Transverse colon (tissue), 4 donors: ENCODE measurements around the gene SUDS3. TPM values are rescaled to one million over a fixed set of nuclear protein-coding genes. Genes with fewer than 3 reads are reported as not detected.

Experiments used
- DNase-seq: peaks from one replicate; pipeline ENCODE4 v3.0.0-alpha.2; 2019
- H3K27ac ChIP-seq, 4 donors: fragments of 200-600 bp; sonication (generic); 2 replicates each; pipeline ENCODE4 v1.5.1; 2016 to 2018; ENCODE audit warnings: inconsistent platforms in 4 of 4
- H3K27me3 ChIP-seq: fragments of 200-600 bp; sonication (generic); 2 replicates; pipeline ENCODE4 v1.5.1; 2017; ENCODE audit warnings: inconsistent platforms
- H3K36me3 ChIP-seq, 4 donors: fragments of 200-600 bp; sonication (generic); 2 replicates each; pipeline ENCODE4 v1.5.1; 2017 to 2019; ENCODE audit warnings: inconsistent platforms in 4 of 4
- H3K4me1 ChIP-seq, 4 donors: fragments of 200-600 bp; sonication (generic); 2 replicates each; pipeline ENCODE4 v1.5.1; 2017 to 2020; ENCODE audit warnings: inconsistent platforms in 4 of 4
- H3K4me3 ChIP-seq, 4 donors: fragments of 200-600 bp; sonication (generic); 1 replicate in 1 of 4; 2 replicates in 3 of 4; pipeline versions ENCODE4 v1.5.1 to v1.6.1; 2017 to 2019; ENCODE audit warnings: inconsistent platforms in 4 of 4
- H3K9me3 ChIP-seq, 2 donors: fragments of 200-600 bp; sonication (generic); 2 replicates each; pipeline ENCODE4 v1.5.1; 2017 to 2019; ENCODE audit warnings: inconsistent platforms in 2 of 2
- EP300 ChIP-seq: sonication (generic); formaldehyde crosslinking; IDR thresholded peaks from one replicate; pipeline ENCODE4 v1.6.1; 2017; ENCODE audit warnings: antibody characterized with exemption, low read depth
- POLR2A ChIP-seq: fragments of 450-650 bp; IDR thresholded peaks from one replicate; pipeline ENCODE4 v1.6.1; 2016; ENCODE audit warnings: antibody characterized with exemption, mild to moderate bottlenecking, moderate library complexity
- POLR2AphosphoS5 ChIP-seq, 3 donors: sonication (generic); formaldehyde crosslinking; IDR thresholded peaks; one replicate each; pipeline ENCODE4 v1.6.1; 2016; ENCODE audit warnings: antibody characterized with exemption in 3 of 3
- WGBS, 2 donors: methylation state at CpG; one replicate each; pipeline ENCODE4 v1.1.5; 2018; ENCODE audit warnings: low coverage in 1 of 2; 5-methylcytosine and 5-hydroxymethylcytosine counted together
- in situ Hi-C, 4 donors: fragments of 200-750 bp; cut with MboI; loops; one replicate each; pipeline versions ENCODE4 v1.15.0 to v1.15.1; 2017; ENCODE audit warnings: low sequenced_read_pairs in 3 of 4, low pct_ligation_motif_present in 1 of 4, low pct_unique_long_range_greater_than_20kb in 1 of 4
- intact Hi-C: fragments of 100-400 bp; cut with DNase I; formaldehyde crosslinking; loops from one replicate; pipeline ENCODE4 v1.15.1; 2023; ENCODE audit warnings: low total_unique reads
- total RNA-seq, 4 donors: library from RNA; depleted of rRNA; stranded (reverse); fragments of >200 nt; gene quantifications; one replicate each; pipeline ENCODE4 v1.1.0, GENCODE V29; 2016
- TF ChIP-seq, protein P1 (sequence below), 5 experiments: fragments of 200-600 bp in 3 of 5; fragments of 450-650 bp in 2 of 5; sonication (generic) in 3 of 5; IDR thresholded peaks; 1 replicate in 2 of 5; 2 replicates in 3 of 5; pipeline ENCODE4 v1.5.1; 2016 to 2017; ENCODE audit warnings: antibody characterized with exemption in 5 of 5, inconsistent platforms in 3 of 5, mild to moderate bottlenecking in 2 of 5, moderate library complexity in 1 of 5

SUDS3 gene, protein sequence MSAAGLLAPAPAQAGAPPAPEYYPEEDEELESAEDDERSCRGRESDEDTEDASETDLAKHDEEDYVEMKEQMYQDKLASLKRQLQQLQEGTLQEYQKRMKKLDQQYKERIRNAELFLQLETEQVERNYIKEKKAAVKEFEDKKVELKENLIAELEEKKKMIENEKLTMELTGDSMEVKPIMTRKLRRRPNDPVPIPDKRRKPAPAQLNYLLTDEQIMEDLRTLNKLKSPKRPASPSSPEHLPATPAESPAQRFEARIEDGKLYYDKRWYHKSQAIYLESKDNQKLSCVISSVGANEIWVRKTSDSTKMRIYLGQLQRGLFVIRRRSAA
- total RNA-seq = 10 to 100 TPM; 27.5 to 63.4 (median 45.7) TPM

DNA sequence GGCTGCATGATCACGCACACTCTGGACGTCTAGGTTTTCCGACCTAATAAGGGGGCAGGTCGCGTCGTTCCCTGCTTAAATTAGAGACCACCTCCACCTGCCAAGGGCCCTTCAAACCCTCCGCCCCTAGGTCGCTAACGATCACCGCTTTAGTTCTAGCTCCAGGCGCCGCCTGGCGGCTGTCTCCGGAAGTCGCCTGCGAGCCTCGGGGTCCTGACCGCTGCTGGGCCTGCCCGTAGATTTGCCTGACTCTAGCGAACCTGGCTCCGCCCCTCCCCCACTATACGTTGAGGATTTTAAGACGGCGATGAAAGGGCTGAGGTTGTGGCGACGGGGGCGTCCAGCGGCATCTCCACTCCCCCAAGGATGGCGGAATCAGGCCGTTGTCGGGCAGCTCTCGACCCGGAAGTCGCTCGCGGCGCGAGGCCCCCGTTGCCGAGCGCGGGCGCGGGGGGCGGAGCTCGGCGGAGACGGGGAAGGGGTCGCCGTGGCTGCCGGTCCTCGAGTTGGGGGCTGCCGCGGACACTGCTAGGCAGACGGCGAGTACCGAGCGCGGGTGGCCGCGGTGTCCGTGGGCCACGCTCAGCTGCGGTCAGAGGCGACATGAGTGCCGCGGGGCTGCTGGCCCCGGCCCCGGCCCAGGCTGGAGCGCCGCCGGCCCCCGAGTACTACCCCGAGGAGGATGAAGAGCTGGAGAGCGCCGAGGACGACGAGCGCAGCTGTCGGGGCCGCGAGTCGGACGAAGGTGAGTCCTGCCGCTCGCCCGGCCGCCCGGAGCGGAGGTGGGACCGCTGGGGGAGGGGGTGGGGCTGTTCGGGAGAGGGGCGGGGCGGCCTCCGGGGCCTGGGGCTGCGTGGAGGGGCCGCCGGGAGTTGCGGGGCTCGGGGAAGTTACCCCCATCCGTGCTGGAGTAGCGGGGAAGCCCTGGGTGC lies at the start of gene SUDS3:
Gene SUDS3, plus strand, starts transcription at position 467 of the 932 bp plus-strand sequence. Its CDS starts 137 bp downstream, at position 604.
- H3K27me3 ChIP-seq = no peaks in the 10 kb centered on the region
- TF ChIP-seq, protein P1, sequence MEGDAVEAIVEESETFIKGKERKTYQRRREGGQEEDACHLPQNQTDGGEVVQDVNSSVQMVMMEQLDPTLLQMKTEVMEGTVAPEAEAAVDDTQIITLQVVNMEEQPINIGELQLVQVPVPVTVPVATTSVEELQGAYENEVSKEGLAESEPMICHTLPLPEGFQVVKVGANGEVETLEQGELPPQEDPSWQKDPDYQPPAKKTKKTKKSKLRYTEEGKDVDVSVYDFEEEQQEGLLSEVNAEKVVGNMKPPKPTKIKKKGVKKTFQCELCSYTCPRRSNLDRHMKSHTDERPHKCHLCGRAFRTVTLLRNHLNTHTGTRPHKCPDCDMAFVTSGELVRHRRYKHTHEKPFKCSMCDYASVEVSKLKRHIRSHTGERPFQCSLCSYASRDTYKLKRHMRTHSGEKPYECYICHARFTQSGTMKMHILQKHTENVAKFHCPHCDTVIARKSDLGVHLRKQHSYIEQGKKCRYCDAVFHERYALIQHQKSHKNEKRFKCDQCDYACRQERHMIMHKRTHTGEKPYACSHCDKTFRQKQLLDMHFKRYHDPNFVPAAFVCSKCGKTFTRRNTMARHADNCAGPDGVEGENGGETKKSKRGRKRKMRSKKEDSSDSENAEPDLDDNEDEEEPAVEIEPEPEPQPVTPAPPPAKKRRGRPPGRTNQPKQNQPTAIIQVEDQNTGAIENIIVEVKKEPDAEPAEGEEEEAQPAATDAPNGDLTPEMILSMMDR (IDR thresholded peaks at IDR 0.05) = peak; percentile 95 to 99 (median 97)
- TF ChIP-seq POLR2AphosphoS5 (IDR thresholded peaks at IDR 0.05) (peak; percentile 21 to 78 (median 57)), EP300 (no peak), POLR2A (peak; percentile 46)
- H3K4me1 ChIP-seq = peaks cover 7 to 35% (median 27%) of the 10 kb centered on the region in 4 donors
- intact Hi-C loops = loop anchor here (5.0 kb wide), 1 partner anchor 194 kb away; no protein-coding TSS in a partner anchor
- H3K36me3 ChIP-seq = peaks cover 0 to 19% (median 8%) of the 10 kb centered on the region in 4 donors
- in situ Hi-C loops = loop anchor here in 2 of 4 donors (5.0 to 10.0 kb wide), 2 partner anchors 192 to 194 kb away; no protein-coding TSS in a partner anchor
- 1% methylated on average over 63 of the region's 102 CpGs; no CpG with 5 or more reads in 1 of the 2 donors for WGBS, 2 donors
- no peaks in the 10 kb centered on the region for H3K9me3 ChIP-seq
- peak; percentile 96 for DNase-seq
- peak within 1 kb of the TSS; percentile 89 to 95 (median 93) for H3K27ac ChIP-seq
- peak within 1 kb of the TSS; percentile 80 to 92 (median 90) for H3K4me3 ChIP-seq

DNA sequence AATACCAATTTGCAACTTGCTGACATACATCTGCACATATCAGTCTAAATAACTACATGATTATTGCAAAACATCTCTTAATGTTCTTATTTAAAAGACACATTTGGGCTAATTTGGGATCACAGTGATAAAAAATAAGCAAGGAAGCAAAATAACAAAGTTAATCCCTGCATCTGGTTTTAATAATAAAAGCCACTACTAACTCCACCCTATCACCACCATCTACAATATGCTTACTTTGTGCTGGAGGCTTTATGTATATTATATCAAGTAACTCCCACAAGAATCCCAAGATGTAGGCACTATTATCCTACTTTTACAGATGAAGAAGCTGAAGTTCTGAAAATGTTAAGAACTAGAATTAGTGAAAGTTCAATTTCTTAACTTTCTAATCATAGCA lies 49.4 kb upstream of the SUDS3 start:
- Histone ChIP-seq H3K27me3 (no peaks in the 10 kb centered on the region), H3K9me3 (no peaks in the 10 kb centered on the region), H3K4me1 (peaks cover 0 to 34% (median 9%) of the 10 kb centered on the region in 4 donors), H3K4me3 (no peak overlapping the region), H3K27ac (no peak overlapping the region), H3K36me3 (no peaks in the 10 kb centered on the region)
- no peak for DNase-seq
- intact Hi-C loops (no loop called here), in situ Hi-C loops (no loop called here)
- TF ChIP-seq POLR2A = no peak
- TF ChIP-seq EP300 = no peak

DNA sequence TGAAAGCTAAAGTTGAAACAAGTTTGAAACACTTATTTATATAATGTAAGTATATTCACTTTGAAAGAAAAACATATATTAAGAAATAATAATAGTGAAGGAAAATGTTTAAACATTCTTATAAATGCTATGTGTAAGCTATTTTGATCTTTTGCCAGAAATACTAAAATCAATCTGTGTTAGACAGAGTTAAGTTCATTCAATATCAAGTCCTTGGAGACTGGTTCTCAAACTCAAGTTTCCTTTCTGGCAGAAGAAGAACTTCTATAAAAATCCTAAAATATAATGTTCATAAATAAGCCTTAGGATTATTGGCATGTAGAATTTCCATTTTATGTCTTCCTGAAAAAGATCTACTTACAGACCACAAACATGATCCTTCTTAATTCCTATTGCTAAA lies 49.0 kb upstream of the SUDS3 start:
- Histone ChIP-seq H3K36me3 (no peaks in the 10 kb centered on the region), H3K27ac (no peak overlapping the region), H3K9me3 (no peaks in the 10 kb centered on the region), H3K27me3 (no peaks in the 10 kb centered on the region), H3K4me1 (peaks cover 0 to 34% (median 9%) of the 10 kb centered on the region in 4 donors), H3K4me3 (no peak overlapping the region)
- in situ Hi-C loops (no loop called here), intact Hi-C loops (no loop called here)
- DNase-seq = no peak
- TF ChIP-seq, protein P1 (IDR thresholded peaks at IDR 0.05) = no peak
- TF ChIP-seq POLR2A (no peak), POLR2AphosphoS5 (IDR thresholded peaks at IDR 0.05) (no peak), EP300 (no peak)

DNA sequence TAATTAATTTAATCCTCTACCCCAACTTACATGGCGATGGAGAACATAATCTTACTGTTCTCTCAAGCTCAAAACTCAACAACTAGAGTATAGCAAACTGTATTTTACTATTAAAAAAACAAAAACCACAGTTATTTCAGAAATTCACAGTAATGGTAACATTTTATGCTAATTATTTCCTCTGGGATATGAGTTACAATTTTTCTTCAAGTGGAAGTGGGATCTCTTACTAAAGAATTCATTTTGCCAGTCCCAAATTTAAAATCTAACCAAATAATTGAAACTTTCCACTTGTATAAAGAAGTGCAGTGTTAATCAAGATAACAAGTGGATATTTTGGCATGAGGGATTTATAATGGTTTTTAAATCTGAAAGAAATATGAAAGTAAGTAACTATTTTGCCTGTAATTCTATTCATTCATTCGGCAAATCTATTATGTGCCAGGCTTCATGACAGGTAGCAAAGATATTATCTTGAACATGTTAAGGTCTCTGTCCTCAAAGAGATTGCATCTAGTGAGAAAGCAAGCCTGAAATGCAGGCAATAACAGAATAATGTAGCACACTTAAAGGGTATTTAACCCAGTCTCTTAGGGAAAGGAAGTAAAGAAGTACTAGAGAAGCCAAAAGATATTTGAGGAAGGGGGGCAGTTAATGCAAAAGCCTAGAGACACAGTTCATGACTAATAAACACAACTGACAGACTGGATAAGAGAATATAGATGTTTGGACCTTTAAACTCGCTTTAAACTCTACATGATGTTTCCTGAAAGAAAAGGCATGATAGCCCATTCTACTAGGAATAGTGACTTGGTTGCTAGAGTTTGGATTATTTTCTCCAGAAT lies 47.6 kb upstream of the SUDS3 start:
- intact Hi-C loops (no loop called here), in situ Hi-C loops (no loop called here)
- DNase-seq = no peak
- H3K9me3 ChIP-seq = no peaks in the 10 kb centered on the region
- no peaks in the 10 kb centered on the region for H3K36me3 ChIP-seq
- peaks cover 0 to 39% (median 9%) of the 10 kb centered on the region in 4 donors for H3K4me1 ChIP-seq
- H3K27me3 ChIP-seq = no peaks in the 10 kb centered on the region
- no peak overlapping the region for H3K27ac ChIP-seq
- TF ChIP-seq POLR2AphosphoS5 (IDR thresholded peaks at IDR 0.05) = no peak
- H3K4me3 ChIP-seq = no peak overlapping the region
- WGBS, 2 donors = 89 to 93% methylated on average over 3 of the region's 3 CpGs
